ENCODE data around the gene PHF21B. TPM values are rescaled to one million over a fixed set of nuclear protein-coding genes. Genes with fewer than 3 reads are reported as not detected.

Gene PHF21B
- total RNA-seq, 4 donors from 2014 or later, result under 0.01 to 11.9 (median 2.9) TPM

DNA sequence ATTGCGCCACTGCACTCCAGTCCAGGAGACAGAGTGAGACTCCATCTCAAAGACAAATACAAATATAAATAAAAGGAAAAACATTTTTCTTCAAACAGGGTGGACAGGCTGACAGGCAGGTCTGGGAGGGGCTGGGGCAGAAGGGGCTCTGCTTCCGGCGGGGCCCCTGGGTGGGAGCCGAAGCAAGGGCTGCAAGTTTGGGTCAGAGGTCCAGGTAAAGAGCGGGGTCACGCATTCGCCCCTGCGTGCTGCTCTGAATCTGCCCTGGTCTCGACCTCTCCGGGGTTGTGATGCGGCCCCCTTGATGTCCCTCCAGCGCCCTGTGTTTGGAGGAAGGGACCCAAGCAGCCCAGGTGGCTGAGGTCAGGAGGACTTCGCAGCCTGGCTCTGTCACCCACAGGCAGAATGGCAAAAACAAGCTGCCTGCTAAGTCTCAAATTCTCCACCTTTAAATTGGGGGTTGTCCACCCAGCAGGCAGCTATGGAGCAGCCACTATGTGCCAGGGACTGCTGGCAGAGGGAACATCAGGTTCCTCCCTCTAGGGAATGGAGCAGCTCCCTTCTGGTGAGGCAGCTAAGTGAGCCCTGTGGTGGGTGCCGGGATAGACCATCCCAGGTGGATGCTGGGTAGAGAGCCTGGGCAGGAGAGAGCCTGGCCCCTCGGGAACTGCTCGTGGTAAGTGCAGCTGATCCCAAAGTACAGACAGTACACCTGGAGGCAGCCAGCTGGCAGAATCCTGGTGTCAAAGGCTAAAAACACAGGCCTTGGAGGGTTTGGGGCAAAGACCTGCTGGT lies 10.3 kb upstream of the PHF21B start:
- Histone ChIP-seq H3K4me1 (no peaks in the 10 kb centered on the region), H3K36me3 (no peaks in the 10 kb centered on the region), H3K9me3 (no peaks in the 10 kb centered on the region), H3K27ac (no peak overlapping the region), H3K4me3 (no peak overlapping the region), H3K27me3 (no peaks in the 10 kb centered on the region)
- TF ChIP-seq, protein P1, sequence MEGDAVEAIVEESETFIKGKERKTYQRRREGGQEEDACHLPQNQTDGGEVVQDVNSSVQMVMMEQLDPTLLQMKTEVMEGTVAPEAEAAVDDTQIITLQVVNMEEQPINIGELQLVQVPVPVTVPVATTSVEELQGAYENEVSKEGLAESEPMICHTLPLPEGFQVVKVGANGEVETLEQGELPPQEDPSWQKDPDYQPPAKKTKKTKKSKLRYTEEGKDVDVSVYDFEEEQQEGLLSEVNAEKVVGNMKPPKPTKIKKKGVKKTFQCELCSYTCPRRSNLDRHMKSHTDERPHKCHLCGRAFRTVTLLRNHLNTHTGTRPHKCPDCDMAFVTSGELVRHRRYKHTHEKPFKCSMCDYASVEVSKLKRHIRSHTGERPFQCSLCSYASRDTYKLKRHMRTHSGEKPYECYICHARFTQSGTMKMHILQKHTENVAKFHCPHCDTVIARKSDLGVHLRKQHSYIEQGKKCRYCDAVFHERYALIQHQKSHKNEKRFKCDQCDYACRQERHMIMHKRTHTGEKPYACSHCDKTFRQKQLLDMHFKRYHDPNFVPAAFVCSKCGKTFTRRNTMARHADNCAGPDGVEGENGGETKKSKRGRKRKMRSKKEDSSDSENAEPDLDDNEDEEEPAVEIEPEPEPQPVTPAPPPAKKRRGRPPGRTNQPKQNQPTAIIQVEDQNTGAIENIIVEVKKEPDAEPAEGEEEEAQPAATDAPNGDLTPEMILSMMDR (IDR thresholded peaks at IDR 0.05), result no peak
- no peak for TF ChIP-seq POLR2A (IDR thresholded peaks at IDR 0.05)
- DNase-seq, result no peak
- intact Hi-C loops (cut with DNase I; ENCODE audit: low total_unique reads), result no loop called here

DNA sequence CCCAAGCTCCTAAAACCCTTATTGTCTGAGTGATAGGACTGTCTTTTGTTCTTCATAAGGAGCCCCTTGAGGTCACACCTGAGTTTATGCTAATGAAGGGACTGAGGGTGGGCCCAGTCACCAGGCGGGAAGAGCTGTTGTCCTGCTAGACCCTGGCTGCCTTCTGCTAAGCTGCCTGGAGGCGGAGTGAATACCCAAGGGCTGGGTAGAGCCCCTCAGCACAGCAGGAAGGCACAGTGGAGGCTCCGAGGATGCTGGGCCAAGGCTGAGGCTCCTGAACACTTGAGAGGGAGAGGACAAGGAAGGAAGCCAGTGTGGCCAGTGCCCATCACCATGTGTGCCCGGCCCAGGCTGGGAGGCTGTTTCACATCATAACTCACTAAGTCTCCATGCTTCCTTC lies 4.8 kb upstream of the PHF21B start:
- no peaks in the 10 kb centered on the region for H3K27me3 ChIP-seq
- no peak for DNase-seq
- no peak overlapping the region for H3K27ac ChIP-seq
- H3K9me3 ChIP-seq, result no peaks in the 10 kb centered on the region
- TF ChIP-seq POLR2A (IDR thresholded peaks at IDR 0.05), result no peak
- TF ChIP-seq, protein P1 (IDR thresholded peaks at IDR 0.05), result no peak
- H3K4me3 ChIP-seq, result no peak overlapping the region
- no peaks in the 10 kb centered on the region for H3K36me3 ChIP-seq
- intact Hi-C loops (cut with DNase I; ENCODE audit: low total_unique reads), result no loop called here
- H3K4me1 ChIP-seq, result peaks cover 0 to 6% of the 10 kb centered on the region in 2 donors

DNA sequence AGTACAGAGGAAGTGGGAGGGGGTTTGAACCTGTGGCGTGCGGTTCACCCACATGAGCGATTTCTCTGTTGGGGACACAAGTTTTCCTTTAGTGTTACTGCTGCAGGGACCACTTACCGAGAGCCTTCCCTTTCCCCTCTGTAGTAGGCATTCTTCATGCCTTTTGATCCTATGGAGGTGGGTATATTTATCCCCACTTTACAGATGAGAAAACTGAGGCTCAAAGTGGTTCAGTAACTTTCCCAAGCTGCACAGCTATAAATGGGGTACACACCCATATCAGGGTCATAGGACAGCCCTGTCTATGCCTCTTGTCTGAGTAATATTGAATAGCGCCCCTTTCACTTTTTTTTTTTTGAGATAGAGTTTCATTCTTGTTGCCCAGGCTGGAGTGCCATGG lies 3.3 kb upstream of the PHF21B start:
- Histone ChIP-seq H3K36me3 (no peaks in the 10 kb centered on the region), H3K4me1 (peaks cover 0 to 6% of the 10 kb centered on the region in 2 donors), H3K27ac (no peak overlapping the region), H3K4me3 (no peak overlapping the region), H3K9me3 (no peaks in the 10 kb centered on the region), H3K27me3 (no peaks in the 10 kb centered on the region)
- DNase-seq, result no peak
- intact Hi-C loops (cut with DNase I; ENCODE audit: low total_unique reads), result no loop called here
- TF ChIP-seq POLR2A (IDR thresholded peaks at IDR 0.05), result no peak
- TF ChIP-seq, protein P1 (IDR thresholded peaks at IDR 0.05), result no peak

GRCh38 chr22:45010532-45010900 lies 711 bp upstream of the PHF21B start:
- Histone ChIP-seq H3K4me1 (peaks cover 0 to 11% of the 10 kb centered on the region in 2 donors), H3K27me3 (no peaks in the 10 kb centered on the region), H3K36me3 (no peaks in the 10 kb centered on the region), H3K27ac (peak overlapping the region; percentile 72 to 95), H3K4me3 (peak overlapping the region; percentile 59 to 61), H3K9me3 (no peaks in the 10 kb centered on the region)
- no peak for TF ChIP-seq POLR2A (IDR thresholded peaks at IDR 0.05)
- TF ChIP-seq, protein P1 (IDR thresholded peaks at IDR 0.05), result no peak
- no peak for DNase-seq
- intact Hi-C loops (cut with DNase I; ENCODE audit: low total_unique reads), result no loop called here

DNA sequence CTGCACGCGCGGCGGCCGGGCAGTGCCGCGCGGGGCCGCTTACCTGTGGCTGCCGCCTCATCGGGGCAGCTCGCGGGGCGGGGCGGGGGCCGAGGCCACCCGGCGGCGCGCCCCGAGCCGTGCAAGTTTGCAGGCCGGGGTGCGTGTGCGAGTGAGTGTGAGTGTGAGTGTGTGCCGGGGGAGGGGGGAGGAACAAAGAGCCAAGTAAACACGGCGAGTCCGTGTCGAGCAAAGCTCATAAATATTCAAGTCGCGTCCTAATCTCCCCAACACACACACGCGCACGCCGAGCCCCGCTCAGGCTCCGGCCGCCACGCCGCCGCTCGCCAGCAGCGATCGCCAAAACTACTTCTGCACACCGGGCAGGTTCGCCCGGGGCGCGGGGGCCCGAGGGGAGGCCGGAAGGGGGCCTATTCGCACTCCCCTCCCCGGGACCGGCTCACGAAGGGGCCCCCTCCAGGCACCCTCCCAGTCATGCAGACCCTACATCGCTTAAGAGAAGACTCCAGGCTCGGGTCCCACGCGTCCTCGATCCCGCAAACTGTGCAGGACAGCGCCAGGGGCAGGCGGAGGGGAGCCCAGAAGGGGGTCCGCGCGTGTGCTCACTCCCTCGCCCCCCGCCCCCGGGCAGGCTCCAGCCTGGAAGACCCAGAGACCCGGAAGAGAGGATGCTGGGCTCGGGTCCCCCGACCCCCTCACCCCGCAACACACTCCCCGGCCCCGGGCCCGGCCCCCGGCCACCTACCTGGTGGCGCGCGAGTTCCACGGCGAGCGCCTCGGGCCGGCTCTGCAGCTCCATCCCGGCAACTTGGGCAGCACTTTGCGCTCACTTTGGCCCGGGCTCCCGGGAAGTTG lies 827 bp downstream of the PHF21B start:
- Histone ChIP-seq H3K27me3 (no peaks in the 10 kb centered on the region), H3K36me3 (no peaks in the 10 kb centered on the region), H3K4me3 (peak overlapping the region; percentile 59 to 61), H3K27ac (peak overlapping the region; percentile 90 to 95), H3K9me3 (no peaks in the 10 kb centered on the region), H3K4me1 (peaks cover 0 to 11% of the 10 kb centered on the region in 2 donors)
- peak in 1 of 2 donors; percentile 20 for DNase-seq
- intact Hi-C loops (cut with DNase I; ENCODE audit: low total_unique reads), result no loop called here
- no peak for TF ChIP-seq POLR2A (IDR thresholded peaks at IDR 0.05)
- TF ChIP-seq, protein P1 (IDR thresholded peaks at IDR 0.05), result no peak

Data from uterus (tissue), 4 donors.